HepG2 (cell line): ENCODE measurements around the gene COMMD1. TPM values are rescaled to one million over a fixed set of nuclear protein-coding genes. Genes with fewer than 3 reads are reported as not detected.

ENCODE experiments used
- ATF1 ChIP-seq: IDR thresholded peaks from 2 replicates; pipeline ENCODE4 v1.6.1; 2016; ENCODE audit warnings: mild to moderate bottlenecking, control low read depth
- BRCA1 ChIP-seq: sonication (generic); formaldehyde crosslinking; IDR thresholded peaks from 2 replicates; pipeline ENCODE4 v1.4.0; 2020; ENCODE audit warnings: missing genetic modification reagents
- FIP1L1 ChIP-seq: fragments of 200-400 bp; formaldehyde crosslinking; IDR thresholded peaks from 2 replicates; pipeline ENCODE4 v1.6.1; 2018; ENCODE audit warnings: low read depth, mild to moderate bottlenecking, low read length, moderate library complexity, borderline replicate concordance; ENCODE audit not compliant: insufficient read depth
- FOXM1 ChIP-seq: sonication (generic); formaldehyde crosslinking; IDR thresholded peaks from 2 replicates; pipeline ENCODE4 v1.5.0; 2020; ENCODE audit warnings: missing genetic modification reagents
- POLR2AphosphoS5 ChIP-seq: IDR thresholded peaks from 2 replicates; pipeline ENCODE4 v1.6.1; 2012; ENCODE audit warnings: low read depth, low read length
- SIN3B ChIP-seq: fragments of 150-350 bp; IDR thresholded peaks from 2 replicates; pipeline ENCODE4 v1.6.1; 2014; ENCODE audit warnings: low read length
- TOPORS ChIP-seq: sonication (generic); formaldehyde crosslinking; IDR thresholded peaks from 2 replicates; pipeline ENCODE4 v1.8.0; 2023; ENCODE audit warnings: mild to moderate bottlenecking, missing genetic modification reagents
- ZNF225 ChIP-seq: sonication (generic); formaldehyde crosslinking; IDR thresholded peaks from 2 replicates; pipeline ENCODE4 v1.4.0; 2020; ENCODE audit warnings: mild to moderate bottlenecking, missing genetic modification reagents
- ZNF292 ChIP-seq: sonication (generic); formaldehyde crosslinking; IDR thresholded peaks from 2 replicates; pipeline ENCODE4 v1.8.1; 2022; ENCODE audit warnings: mild to moderate bottlenecking, low read depth, missing genetic modification reagents, borderline replicate concordance
- ZNF44 ChIP-seq: sonication (generic); formaldehyde crosslinking; IDR thresholded peaks from 2 replicates; pipeline ENCODE4 v1.5.1; 2020; ENCODE audit warnings: mild to moderate bottlenecking, missing genetic modification reagents
- ZNF552 ChIP-seq: sonication (generic); formaldehyde crosslinking; IDR thresholded peaks from 2 replicates; pipeline ENCODE4 v1.9.0; 2022; ENCODE audit warnings: missing genetic modification reagents, mild to moderate bottlenecking, borderline replicate concordance
- ZNF724P ChIP-seq: sonication (generic); formaldehyde crosslinking; IDR thresholded peaks from 2 replicates; pipeline ENCODE4 v1.8.0; 2022; ENCODE audit warnings: missing genetic modification reagents, borderline replicate concordance
- ZSCAN29 ChIP-seq: sonication (generic); formaldehyde crosslinking; conservative IDR thresholded peaks from 2 replicates; pipeline ENCODE4 v1.4.0; 2020; ENCODE audit warnings: mild to moderate bottlenecking, missing genetic modification reagents
- polyA plus RNA-seq, 8 experiments: library from polyadenylated mRNA; depleted of rRNA in 3 of 8; stranded (reverse) in 7 of 8; unstranded in 1 of 8; fragments of >200 nt; fragmentation: Illumina TruSeq in 4 of 8; extraction: Trizol in 4 of 8; gene quantifications; 2 replicates each; pipeline versions ENCODE4 v1.2.1 to v1.2.3, GENCODE V29; 2011 to 2016; ENCODE audit warnings: low read depth in 4 of 8, missing spikeins in 1 of 8, mixed read lengths in 1 of 8; ENCODE audit not compliant: insufficient read depth in 1 of 8
- total RNA-seq, 5 experiments: library from RNA; depleted of rRNA; stranded (reverse); fragments of >200 nt; fragmentation: Illumina TruSeq; extraction: Trizol; gene quantifications; 2 replicates each; pipeline ENCODE4 v1.2.3, GENCODE V29; 2016; ENCODE audit warnings: low read depth in 1 of 5
- TF ChIP-seq, protein P1 (sequence below): sonication (generic); formaldehyde crosslinking; IDR thresholded peaks from 2 replicates; pipeline ENCODE4 v1.4.0; 2020; ENCODE audit warnings: mild to moderate bottlenecking, missing genetic modification reagents
- TF ChIP-seq, protein P2 (sequence below): sonication (generic); formaldehyde crosslinking; IDR thresholded peaks from 2 replicates; pipeline ENCODE4 v1.4.0; 2020; ENCODE audit warnings: mild to moderate bottlenecking, missing genetic modification reagents
- TF ChIP-seq, protein P3 (sequence below): sonication (generic); formaldehyde crosslinking; IDR thresholded peaks from one replicate; pipeline ENCODE4 v1.5.1; 2020; ENCODE audit warnings: mild to moderate bottlenecking, missing genetic modification reagents; ENCODE audit errors: not compliant biosample characterization

Gene COMMD1
- total and polyA plus RNA-seq, 2 of the 13 experiments (the other 11 are each of a cell fraction or from before 2014, with no cell fraction given) = 25.7 to 105 TPM

DNA sequence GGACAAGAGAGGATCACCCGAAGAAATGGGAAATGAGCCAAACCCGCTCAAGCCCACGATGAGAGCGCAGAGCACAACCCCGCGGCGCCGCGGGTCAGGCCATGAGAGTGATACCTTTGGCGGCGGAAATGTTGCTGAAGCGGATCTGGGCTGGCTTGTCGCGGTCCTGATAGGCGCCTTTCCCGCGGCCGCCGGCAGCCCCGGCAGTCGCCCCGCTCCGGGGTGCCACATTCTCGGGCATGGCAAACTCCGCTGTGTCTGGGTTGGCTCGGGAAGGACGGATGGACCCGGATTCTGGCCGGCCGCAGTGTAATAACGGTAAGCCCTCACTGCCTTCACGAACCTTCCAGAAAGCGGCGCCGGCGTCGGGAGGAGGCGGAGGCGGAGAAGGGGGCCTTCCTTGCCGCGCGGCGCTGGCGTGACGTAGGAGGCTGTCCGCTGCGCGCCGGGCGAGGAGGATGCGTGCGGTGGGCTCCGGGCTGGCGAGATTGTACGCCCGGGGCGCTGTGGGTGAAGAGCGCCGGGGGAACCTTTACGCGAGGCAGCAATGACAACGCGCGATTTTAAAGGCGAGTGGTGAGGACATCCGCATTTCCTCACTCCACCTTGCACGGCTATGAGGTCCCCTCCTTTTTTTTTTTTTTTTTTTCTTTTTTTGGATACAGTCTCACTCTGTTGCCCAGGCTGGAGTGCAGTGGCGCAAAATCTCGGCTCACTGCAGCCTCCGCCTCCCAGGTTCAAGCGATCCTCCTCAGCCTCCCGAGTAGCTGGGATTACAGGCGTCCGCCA, 17.0 kb upstream of the COMMD1 start, which contains the start of gene CCT4 (continued):
- TF ChIP-seq ZNF44 (CRISPR knock-in tag) (peak; percentile 95; the same call in 1 of the 2 replicates), POLR2AphosphoS5 (peak; percentile 97), SIN3B (peak; percentile 93), FOXM1 (CRISPR knock-in tag) (peak; percentile 26; the same call in 1 of the 2 replicates), TOPORS (peak; percentile 76; the same call in 1 of the 2 replicates), FIP1L1 (peak; percentile 67; the same call in 1 of the 2 replicates), ZSCAN29 (CRISPR knock-in tag) (peak; percentile 88), ZNF724P (CRISPR knock-in tag) (peak; percentile 94), ZNF225 (peak; percentile 99), ZNF552 (CRISPR knock-in tag) (peak; percentile 94), BRCA1 (CRISPR knock-in tag) (peak; percentile 81; the same call in 1 of the 2 replicates), ZNF292 (CRISPR knock-in tag) (peak; percentile 71; the same call in 1 of the 2 replicates), ATF1 (CRISPR knock-in tag) (peak; percentile 100)
- TF ChIP-seq, protein P1, sequence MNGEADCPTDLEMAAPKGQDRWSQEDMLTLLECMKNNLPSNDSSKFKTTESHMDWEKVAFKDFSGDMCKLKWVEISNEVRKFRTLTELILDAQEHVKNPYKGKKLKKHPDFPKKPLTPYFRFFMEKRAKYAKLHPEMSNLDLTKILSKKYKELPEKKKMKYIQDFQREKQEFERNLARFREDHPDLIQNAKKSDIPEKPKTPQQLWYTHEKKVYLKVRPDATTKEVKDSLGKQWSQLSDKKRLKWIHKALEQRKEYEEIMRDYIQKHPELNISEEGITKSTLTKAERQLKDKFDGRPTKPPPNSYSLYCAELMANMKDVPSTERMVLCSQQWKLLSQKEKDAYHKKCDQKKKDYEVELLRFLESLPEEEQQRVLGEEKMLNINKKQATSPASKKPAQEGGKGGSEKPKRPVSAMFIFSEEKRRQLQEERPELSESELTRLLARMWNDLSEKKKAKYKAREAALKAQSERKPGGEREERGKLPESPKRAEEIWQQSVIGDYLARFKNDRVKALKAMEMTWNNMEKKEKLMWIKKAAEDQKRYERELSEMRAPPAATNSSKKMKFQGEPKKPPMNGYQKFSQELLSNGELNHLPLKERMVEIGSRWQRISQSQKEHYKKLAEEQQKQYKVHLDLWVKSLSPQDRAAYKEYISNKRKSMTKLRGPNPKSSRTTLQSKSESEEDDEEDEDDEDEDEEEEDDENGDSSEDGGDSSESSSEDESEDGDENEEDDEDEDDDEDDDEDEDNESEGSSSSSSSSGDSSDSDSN (CRISPR knock-in tag) = peak; percentile 97
- TF ChIP-seq, protein P2, sequence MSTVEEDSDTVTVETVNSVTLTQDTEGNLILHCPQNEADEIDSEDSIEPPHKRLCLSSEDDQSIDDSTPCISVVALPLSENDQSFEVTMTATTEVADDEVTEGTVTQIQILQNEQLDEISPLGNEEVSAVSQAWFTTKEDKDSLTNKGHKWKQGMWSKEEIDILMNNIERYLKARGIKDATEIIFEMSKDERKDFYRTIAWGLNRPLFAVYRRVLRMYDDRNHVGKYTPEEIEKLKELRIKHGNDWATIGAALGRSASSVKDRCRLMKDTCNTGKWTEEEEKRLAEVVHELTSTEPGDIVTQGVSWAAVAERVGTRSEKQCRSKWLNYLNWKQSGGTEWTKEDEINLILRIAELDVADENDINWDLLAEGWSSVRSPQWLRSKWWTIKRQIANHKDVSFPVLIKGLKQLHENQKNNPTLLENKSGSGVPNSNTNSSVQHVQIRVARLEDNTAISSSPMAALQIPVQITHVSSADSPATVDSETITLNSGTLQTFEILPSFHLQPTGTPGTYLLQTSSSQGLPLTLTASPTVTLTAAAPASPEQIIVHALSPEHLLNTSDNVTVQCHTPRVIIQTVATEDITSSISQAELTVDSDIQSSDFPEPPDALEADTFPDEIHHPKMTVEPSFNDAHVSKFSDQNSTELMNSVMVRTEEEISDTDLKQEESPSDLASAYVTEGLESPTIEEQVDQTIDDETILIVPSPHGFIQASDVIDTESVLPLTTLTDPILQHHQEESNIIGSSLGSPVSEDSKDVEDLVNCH = peak; percentile 94; the same call in 1 of the 2 replicates
- TF ChIP-seq, protein P3, sequence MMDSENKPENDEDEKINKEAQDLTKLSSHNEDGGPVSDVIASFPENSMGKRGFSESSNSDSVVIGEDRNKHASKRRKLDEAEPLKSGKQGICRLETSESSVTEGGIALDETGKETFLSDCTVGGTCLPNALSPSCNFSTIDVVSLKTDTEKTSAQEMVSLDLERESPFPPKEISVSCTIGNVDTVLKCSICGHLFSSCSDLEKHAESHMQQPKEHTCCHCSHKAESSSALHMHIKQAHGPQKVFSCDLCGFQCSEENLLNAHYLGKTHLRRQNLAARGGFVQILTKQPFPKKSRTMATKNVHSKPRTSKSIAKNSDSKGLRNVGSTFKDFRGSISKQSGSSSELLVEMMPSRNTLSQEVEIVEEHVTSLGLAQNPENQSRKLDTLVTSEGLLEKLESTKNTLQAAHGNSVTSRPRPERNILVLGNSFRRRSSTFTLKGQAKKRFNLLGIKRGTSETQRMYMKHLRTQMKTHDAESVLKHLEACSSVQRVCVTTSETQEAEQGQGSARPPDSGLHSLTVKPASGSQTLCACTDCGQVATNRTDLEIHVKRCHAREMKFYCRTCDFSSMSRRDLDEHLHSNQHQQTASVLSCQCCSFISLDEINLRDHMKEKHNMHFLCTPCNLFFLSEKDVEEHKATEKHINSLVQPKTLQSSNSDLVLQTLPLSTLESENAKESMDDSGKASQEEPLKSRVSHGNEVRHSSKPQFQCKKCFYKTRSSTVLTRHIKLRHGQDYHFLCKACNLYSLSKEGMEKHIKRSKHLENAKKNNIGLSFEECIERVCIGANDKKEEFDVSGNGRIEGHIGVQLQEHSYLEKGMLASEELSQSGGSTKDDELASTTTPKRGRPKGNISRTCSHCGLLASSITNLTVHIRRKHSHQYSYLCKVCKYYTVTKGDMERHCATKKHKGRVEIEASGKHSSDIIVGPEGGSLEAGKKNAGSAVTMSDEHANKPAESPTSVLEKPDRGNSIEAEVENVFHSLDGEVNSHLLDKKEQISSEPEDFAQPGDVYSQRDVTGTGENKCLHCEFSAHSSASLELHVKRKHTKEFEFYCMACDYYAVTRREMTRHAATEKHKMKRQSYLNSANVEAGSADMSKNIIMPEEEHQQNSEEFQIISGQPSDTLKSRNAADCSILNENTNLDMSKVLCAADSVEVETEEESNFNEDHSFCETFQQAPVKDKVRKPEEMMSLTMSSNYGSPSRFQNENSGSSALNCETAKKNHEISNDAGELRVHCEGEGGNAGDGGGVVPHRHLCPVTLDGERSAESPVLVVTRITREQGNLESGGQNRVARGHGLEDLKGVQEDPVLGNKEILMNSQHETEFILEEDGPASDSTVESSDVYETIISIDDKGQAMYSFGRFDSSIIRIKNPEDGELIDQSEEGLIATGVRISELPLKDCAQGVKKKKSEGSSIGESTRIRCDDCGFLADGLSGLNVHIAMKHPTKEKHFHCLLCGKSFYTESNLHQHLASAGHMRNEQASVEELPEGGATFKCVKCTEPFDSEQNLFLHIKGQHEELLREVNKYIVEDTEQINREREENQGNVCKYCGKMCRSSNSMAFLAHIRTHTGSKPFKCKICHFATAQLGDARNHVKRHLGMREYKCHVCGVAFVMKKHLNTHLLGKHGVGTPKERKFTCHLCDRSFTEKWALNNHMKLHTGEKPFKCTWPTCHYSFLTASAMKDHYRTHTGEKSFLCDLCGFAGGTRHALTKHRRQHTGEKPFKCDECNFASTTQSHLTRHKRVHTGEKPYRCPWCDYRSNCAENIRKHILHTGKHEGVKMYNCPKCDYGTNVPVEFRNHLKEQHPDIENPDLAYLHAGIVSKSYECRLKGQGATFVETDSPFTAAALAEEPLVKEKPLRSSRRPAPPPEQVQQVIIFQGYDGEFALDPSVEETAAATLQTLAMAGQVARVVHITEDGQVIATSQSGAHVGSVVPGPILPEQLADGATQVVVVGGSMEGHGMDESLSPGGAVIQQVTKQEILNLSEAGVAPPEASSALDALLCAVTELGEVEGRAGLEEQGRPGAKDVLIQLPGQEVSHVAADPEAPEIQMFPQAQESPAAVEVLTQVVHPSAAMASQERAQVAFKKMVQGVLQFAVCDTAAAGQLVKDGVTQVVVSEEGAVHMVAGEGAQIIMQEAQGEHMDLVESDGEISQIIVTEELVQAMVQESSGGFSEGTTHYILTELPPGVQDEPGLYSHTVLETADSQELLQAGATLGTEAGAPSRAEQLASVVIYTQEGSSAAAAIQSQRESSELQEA (CRISPR knock-in tag) = peak; percentile 89
